Activated T-helper 1 cell treated with anti-CD3 and anti-CD28 coated beads, Interleukin-12 subunit alpha, Interleukin-12 subunit beta, Interleukin-2, Interleukin-4 antibody, amounts not matched to agents 30 ng/mL and 10 ng/mL and 1 ng/mL, durations not matched to agents 14 hours and 24 hours and 36 hours (primary cell): ENCODE measurements around the gene NONO. TPM values are rescaled to one million over a fixed set of nuclear protein-coding genes. Genes with fewer than 3 reads are reported as not detected.
"Not testable (repeated sequence)": the region's sequence is repeated elsewhere in the genome, so short reads cannot be mapped to it uniquely, and the experiment has no call there.

ENCODE experiments used
- DNase-seq: peaks from one replicate; pipeline ENCODE4 v3.0.0; 2021; ENCODE audit warnings: low spot score
- H3K27ac Mint-ChIP-seq: one replicate; pipeline ENCODE4 v1.8.0; 2021; ENCODE audit warnings: mild to moderate bottlenecking, mixed read lengths
- H3K27me3 Mint-ChIP-seq: one replicate; pipeline ENCODE4 v1.8.0; 2022; ENCODE audit warnings: mild to moderate bottlenecking, moderate library complexity, mixed read lengths; ENCODE audit not compliant: insufficient read depth
- H3K36me3 Mint-ChIP-seq: one replicate; pipeline ENCODE4 v1.8.0; 2021; ENCODE audit warnings: low read depth, mixed read lengths
- H3K4me1 Mint-ChIP-seq: one replicate; pipeline ENCODE4 v1.8.0; 2021; ENCODE audit warnings: low read depth, mixed read lengths
- H3K4me3 Mint-ChIP-seq: one replicate; pipeline ENCODE4 v1.8.0; 2021; ENCODE audit warnings: mild to moderate bottlenecking, moderate library complexity, mixed read lengths
- H3K9me3 Mint-ChIP-seq: one replicate; pipeline ENCODE4 v1.8.0; 2021; ENCODE audit warnings: mixed read lengths
- intact Hi-C: fragments of 100-400 bp; cut with micrococcal nuclease; formaldehyde crosslinking; loops from one replicate; pipeline ENCODE4 v1.15.1; 2024
- total RNA-seq: library from RNA; stranded (reverse); gene quantifications from 2 replicates; pipeline ENCODE4 v1.2.3, GENCODE V29; 2022

NONO gene
- total RNA-seq, 1 donor from 2014 or later = 546 TPM

GRCh38 chrX:71349867-71350266, 66.4 kb downstream of the NONO start:
- H3K27me3 Mint-ChIP-seq, H3K4me1 Mint-ChIP-seq, DNase-seq, intact Hi-C loops, H3K36me3 Mint-ChIP-seq, H3K27ac Mint-ChIP-seq, H3K4me3 Mint-ChIP-seq, H3K9me3 Mint-ChIP-seq: not testable (repeated sequence)

Other genes with a start within 250 kb of the NONO start
- 47.9 and 51.9 TPM in 2 replicates for gene SNX12, start 215.3 kb upstream of the NONO start, total RNA-seq
- 10.7 and 11.9 TPM in 2 replicates for gene FOXO4, start 187.8 kb upstream of the NONO start, total RNA-seq
- gene CXorf65, start 176.9 kb upstream of the NONO start, total RNA-seq = 17.1 and 21.2 TPM in 2 replicates
- gene IL2RG, start 172.1 kb upstream of the NONO start, total RNA-seq = 375 and 397 TPM in 2 replicates
- gene MED12, start 165.0 kb upstream of the NONO start, total RNA-seq = 59.9 and 65.4 TPM in 2 replicates
- 1.1 and 1.6 TPM in 2 replicates for gene NLGN3, start 138.8 kb upstream of the NONO start, total RNA-seq
- not detected in 2 replicates for gene GJB1, start 60.4 kb upstream of the NONO start, total RNA-seq
- gene ZMYM3, start 29.5 kb upstream of the NONO start, total RNA-seq = 12.6 and 13.2 TPM in 2 replicates
- gene ITGB1BP2, start 18.1 kb downstream of the NONO start, total RNA-seq = 4.9 and 7.0 TPM in 2 replicates
- 41.4 and 46.1 TPM in 2 replicates for gene TAF1, start 82.7 kb downstream of the NONO start, total RNA-seq
- 295 and 305 TPM in 2 replicates for gene OGT, start 249.5 kb downstream of the NONO start, total RNA-seq